ENCODE measurements around the gene KRTAP4-5.
"Not testable (repeated sequence)": the region's sequence is repeated elsewhere in the genome, so short reads cannot be mapped to it uniquely, and the experiment has no call there.

The KRTAP4-5 gene

DNA sequence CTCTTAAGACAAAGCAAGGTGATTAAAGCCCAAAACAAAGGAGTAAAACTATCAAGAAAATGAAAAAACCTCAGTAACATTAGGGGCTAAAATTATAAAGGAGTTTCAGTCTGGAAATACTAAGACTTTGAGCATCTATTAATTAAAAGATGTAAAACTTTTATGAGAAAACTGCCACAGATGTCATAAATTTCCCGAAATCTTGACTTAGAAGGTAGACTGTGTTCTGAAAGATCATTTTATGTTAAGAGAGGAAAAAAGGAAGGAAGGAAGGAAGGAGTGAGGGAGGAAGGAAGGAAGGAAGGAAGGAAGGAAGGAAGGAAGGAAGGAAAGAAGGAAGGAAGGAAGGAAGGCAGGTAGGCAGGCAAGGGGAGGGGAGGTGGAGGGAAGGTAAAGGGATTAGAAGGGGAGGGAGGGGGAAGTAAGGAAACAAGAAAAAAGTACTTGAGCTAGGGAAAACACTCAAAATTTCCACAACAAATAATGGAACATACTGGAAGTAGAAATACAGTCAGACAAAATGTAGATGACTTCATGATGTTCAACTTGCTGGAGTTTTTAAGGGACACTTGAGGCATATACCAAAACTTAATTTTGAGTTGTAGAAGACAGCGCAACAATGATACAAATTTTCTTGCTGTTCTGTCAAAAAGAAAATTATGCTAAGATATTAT is 2.0 kb downstream of the KRTAP4-5 start:
- DNase-seq (ENCODE audit: low read depth in 2 of 2), result no peak

DNA sequence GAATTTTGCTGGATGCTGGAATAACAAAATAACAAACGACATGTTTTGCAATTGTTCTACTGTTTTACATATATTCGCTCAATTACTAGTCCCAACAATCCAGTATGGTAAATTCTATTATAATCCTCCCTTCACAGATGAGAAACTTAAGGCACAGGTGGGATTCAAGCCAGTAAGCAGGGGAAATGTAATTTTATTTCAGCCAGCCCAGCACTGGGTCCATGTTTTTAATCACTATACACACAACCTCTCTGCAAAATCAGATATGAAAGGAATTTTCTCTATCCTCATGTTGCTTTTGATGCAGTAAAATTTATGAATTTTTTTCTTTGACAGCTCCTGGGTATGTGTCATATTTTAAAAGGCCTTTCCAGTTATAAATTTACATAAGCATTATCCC is 4.4 kb downstream of the KRTAP4-5 start:
- no peak for DNase-seq (ENCODE audit: low read depth in 2 of 2)

GRCh38 chr17:41144846-41145245 is 4.8 kb downstream of the KRTAP4-5 start:
- DNase-seq (ENCODE audit: low read depth in 2 of 2), result no peak

DNA sequence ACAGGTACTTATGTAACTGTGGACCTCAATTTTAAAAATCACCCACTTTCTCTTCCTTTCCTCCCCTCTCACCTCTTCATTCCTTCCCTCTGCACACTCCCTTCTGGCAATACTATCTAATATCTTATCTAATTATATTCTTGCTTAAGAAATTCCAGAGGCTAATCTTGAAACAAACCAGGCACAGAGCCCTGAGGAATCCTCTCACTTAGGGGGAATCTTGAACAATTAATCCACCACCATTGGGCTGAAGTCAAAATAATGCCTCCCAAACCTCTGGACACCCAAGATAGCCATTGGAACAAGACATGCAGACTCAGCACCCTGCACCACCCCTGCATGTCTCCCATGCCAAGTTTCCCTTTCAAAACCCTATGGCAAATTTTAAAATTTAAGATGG is 8.3 kb downstream of the KRTAP4-5 start:
- no peak for DNase-seq (ENCODE audit: low read depth in 2 of 2)

DNA sequence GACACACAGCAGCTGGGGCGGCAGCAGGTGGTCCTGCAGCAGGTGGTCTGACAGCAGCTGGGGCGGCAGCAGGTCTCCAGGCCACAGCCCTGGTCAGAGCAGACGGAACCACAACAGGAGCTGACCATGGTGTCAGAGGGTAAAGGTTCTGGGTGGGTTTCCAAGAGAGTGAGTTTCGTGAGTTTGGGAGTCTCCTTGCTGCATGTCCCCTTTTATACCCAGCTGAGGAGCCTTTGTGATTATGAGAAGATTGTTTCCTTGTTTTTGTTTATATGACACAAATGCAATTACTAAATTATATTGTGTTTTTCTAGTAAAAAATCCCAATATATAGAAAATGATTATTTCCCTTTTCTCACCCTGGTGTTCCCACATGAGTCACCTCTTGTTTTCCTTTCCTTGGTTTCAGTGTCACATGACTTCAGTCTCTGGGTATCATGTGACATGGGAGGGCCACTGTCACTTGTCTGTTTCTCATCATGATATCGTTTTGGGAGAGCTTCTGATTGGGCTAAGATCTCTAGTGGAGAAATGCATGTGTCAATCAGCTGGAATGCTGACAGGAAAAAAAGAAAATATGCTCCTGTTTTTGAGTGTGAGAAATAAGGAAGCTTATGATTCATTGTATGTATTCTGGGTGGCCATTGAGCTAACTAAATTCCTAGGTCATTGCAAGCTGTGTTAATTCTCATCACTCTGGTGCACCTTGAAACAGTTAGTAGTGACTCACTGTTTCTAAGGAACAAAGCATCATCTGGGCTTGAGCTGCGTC is 9.1 kb downstream of the KRTAP4-5 start, which contains the start of gene KRTAP4-6:
KRTAP4-6 (minus strand) TSS at position 185 of the 772 bp plus-strand sequence; CDS start at position 128, 57 bp downstream.
- no peak for DNase-seq (ENCODE audit: low read depth in 2 of 2)

DNA sequence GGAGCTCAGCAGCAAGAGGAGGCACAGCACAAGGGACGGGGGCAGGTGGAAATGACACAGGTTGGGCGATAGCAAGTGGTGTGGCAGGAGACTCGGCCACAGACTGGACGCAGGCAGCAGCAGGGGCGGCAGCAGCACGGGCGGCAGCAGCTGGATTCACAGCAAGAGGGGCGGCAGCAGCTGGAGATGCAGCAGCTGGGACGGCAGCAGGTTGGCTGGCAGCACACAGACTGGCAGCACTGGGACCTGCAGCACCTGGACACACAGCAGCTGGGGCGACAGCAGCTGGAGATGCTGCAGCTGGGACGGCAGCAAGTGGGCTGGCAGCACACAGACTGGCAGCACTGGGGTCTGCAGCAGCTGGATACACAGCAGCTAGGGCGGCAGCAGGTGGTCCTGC is 9.8 kb downstream of the KRTAP4-5 start:
- DNase-seq (ENCODE audit: low read depth in 2 of 2), result not testable (repeated sequence)

DNA sequence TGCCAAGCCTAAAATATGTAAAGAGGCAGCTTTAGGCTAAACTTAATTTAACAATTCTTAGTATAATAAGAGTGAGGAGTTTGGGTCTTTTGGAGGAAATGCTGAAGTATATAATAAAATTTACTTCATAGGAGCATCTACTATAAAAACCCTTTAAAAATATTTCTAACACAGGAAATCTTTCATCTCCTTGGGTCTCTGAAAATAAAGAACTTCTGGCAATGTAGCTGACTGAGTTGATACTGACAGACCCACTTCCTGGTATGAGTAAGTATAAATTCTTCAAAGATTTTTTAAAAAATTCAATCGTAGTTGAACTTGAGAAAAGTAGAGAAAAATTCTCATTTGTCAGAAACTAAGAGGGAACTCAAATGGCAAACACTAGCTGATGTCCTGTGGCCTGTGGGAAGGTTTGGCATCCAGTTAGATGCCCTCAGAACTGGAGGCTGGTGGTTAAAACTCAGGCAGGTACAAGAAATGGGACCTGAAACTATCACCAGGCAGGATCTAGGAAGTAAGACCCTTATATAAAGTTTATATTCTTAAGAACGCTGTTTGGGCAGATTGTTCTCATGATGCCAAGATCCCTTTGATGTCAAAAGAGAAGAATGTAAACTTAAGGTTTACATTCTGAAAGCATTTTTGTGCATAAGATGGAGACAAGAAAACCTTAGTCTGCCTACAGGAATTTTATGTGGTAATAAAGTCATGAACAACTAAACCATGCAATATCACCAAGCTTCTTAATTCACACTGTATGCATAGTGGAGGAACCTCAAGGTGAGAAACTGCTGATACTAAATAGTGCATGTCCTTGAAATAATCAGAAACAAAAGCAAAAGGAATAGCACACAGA is 15.5 kb downstream of the KRTAP4-5 start:
- DNase-seq (ENCODE audit: low read depth in 2 of 2), result no peak

DNA sequence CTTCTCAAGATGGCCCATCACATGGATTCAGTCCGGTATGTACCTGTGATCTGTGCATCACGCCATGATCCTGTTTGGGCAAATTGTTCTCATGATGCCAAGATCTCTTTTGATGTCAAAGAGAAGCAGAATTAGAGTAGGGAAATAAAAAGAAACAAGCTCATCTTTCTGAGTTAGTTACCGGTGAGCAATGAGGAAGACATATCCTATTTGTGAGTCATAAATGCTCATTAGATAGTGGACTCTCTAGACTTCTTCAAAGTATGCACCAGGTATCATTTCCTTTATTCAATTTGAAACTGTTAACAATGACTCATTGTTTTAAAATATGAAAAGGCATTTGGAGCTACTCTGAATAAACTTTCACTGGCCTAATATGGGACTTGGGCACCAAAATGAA is 17.6 kb downstream of the KRTAP4-5 start:
- DNase-seq (ENCODE audit: low read depth in 2 of 2), result no peak

GRCh38 chr17:41127371-41127770 is 22.3 kb downstream of the KRTAP4-5 start:
- DNase-seq (ENCODE audit: low read depth in 2 of 2), result no peak

DNA sequence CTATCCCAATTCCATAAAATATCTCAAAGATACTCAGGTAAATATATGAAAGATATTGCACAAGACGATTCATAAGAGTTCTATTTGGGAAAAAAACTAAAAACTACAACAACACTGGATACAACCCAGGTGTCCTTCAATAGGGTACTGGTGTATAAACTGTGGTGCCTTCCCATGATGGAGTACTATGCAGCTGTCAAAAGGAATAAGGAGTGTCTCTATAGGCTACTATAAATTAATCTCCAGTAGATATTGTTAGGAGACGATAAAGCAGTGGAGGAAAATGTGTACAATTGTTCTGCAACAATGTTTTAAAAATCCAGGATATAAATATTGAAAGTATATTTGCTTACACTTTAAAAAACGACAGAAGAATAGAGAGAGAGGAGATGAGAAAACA is 23.2 kb downstream of the KRTAP4-5 start:
- no peak for DNase-seq (ENCODE audit: low read depth in 2 of 2)

GRCh38 chr17:41125064-41125463 is 24.6 kb downstream of the KRTAP4-5 start:
- DNase-seq (ENCODE audit: low read depth in 2 of 2), result no peak

- DNase-seq (ENCODE audit: low read depth in 2 of 2), result not testable (repeated sequence)
Observed at GRCh38 chr17:41123991-41124371, 25.6 kb downstream of the KRTAP4-5 start, which contains the start of gene KRTAP4-12. Gene KRTAP4-12, minus strand, starts transcription at chr17:41124182. Its CDS starts 60 bp downstream, at chr17:41124122.

DNA sequence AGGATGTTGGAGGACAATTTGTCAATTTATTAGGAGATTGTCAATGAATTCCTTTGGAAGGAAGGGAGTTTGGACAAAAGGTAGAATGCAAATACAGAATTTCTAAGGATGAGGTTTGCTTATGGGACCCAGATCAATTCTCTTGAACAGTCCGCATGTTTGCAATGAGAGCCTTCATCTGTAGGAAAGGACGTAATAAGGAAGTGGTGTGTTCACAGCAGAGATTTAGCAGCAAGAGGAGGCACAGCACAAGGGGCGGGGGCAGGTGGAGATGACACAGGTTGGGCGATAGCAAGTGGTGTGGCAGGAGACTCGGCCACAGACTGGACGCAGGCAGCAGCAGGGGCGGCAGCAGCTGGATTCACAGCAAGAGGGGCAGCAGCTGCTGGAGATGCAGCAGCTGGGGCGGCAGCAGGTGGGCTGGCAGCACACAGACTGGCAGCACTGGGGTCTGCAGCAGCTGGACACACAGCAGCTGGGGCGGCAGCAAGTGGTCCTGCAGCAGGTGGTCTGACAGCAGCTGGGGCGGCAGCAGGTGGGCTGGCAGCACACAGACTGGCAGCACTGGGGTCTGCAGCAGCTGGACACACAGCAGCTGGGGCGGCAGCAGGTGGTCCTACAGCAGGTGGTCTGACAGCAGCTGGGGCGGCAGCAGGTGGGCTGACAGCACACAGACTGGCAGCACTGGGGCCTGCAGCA is 26.2 kb downstream of the KRTAP4-5 start:
- DNase-seq (ENCODE audit: low read depth in 2 of 2), result not testable (repeated sequence)

DNA sequence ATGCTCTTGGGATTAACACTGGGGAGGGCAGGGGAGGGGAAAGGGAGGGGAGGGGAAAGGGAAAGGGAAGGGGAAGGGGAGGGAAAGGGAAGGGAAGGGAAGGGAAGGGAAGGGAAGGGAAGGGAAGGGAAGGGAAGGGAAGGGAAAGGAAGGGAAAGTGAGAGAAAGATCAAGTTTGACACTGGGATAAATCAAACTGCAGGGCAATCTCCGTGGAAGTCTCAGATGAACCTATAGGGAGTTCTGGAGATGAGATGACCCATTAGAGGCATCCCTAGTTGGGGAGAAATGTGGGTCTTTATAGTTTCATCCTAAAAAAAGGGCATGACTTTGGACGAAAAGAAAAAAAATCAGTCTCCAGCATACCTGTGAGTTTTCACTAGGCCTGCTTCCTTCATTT is 27.9 kb downstream of the KRTAP4-5 start:
- DNase-seq (ENCODE audit: low read depth in 2 of 2), result no peak

DNA sequence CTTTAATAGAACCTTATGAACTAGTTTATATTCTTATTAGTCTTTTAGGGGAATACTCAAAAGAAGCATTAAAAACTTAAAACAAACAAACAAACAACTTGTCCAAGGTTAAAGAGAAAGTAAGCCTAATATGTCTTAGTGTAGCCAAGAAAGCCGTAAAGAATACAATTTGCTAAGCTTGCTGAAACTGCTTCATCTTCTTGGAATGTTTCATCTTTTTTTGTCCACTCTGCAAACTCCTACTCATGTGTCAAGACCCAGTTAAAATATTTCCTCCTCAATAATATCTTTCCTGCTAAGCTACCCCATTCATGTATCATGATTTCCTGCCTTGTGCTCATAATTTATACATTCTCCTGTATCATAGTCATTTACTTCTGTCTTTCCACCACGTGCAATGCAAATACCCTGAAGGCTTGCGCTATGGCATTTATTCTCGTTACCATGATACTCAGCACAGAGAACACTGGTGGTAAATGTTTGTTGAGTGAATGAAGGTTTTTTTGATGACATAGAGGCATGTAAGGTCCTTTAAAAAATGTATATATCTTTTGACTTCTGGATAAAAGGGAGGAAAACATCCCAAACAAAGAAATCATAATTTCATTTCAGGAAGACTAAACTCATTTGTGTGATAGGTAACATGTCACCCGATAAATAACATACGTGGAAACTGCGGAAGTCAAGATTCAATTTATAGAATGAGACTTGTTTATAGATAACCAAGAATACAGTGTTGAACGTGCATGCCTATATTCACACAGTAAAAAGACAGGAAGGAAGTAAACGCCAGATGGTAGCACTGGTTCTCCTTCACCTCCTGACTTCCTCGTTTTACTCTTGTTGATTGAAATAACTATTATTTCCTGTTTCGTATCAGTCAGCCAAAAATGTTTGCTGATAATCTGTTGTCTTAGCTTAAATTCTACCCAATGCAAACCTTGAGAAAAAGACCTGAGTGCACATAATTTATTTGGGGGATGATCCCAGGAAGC is 29.6 kb downstream of the KRTAP4-5 start:
- DNase-seq (ENCODE audit: low read depth in 2 of 2), result not testable (repeated sequence)

- no peak for DNase-seq (ENCODE audit: low read depth in 2 of 2)
Observed at GRCh38 chr17:41118721-41119120, 30.9 kb downstream of the KRTAP4-5 start.

- DNase-seq (ENCODE audit: low read depth in 2 of 2), result not testable (repeated sequence)
Observed at GRCh38 chr17:41117846-41118386, 31.7 kb downstream of the KRTAP4-5 start, which contains the start of gene KRTAP4-11. Gene KRTAP4-11, minus strand, starts transcription at chr17:41118373. Its CDS starts 58 bp downstream, at chr17:41118315.

- no peak for DNase-seq (ENCODE audit: low read depth in 2 of 2)
Observed at GRCh38 chr17:41116297-41116696, 33.3 kb downstream of the KRTAP4-5 start.

DNA sequence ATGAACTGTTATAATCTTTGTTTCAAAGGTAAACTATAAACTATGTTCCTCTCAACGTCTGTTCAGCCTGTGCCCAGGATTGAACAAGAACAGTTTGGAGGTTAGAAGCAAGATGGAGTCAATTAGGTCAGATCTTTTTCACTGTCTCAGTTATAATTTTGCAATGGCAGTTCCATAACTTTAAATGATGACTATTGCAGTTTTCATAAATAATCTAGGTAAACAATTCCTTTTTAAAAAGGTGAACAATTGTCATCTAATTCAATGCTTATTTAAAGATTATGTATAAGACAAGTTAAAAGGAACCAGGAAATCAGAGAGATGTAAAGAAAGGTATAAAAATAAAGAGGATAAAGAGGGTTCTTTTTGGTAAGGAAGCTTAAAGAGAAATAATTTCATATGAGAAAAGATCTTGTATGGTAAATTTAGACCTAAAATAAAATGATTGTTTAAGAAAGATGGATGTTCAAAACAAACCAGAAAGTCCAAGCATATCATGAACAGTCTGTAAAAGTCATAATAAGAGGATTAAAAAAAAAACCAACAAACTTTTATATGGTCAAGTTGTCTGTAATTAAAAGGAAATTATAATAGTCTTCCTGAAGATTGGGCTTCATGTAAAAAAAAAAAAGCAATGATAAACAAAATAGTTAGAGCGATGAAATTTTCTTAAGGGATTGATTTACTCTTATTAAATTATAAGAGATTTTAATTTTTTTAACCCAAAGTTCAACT is 38.3 kb downstream of the KRTAP4-5 start:
- no peak for DNase-seq (ENCODE audit: low read depth in 2 of 2)
